Dedifferentiated amniotic fluid mesenchymal stem cell (primary cell): ENCODE data around the gene LRRC52.

ENCODE experiments used
- DNase-seq: peaks from one replicate; pipeline ENCODE4 v3.0.0-alpha.2; 2016; ENCODE audit errors: extremely low spot score

Gene LRRC52

DNA sequence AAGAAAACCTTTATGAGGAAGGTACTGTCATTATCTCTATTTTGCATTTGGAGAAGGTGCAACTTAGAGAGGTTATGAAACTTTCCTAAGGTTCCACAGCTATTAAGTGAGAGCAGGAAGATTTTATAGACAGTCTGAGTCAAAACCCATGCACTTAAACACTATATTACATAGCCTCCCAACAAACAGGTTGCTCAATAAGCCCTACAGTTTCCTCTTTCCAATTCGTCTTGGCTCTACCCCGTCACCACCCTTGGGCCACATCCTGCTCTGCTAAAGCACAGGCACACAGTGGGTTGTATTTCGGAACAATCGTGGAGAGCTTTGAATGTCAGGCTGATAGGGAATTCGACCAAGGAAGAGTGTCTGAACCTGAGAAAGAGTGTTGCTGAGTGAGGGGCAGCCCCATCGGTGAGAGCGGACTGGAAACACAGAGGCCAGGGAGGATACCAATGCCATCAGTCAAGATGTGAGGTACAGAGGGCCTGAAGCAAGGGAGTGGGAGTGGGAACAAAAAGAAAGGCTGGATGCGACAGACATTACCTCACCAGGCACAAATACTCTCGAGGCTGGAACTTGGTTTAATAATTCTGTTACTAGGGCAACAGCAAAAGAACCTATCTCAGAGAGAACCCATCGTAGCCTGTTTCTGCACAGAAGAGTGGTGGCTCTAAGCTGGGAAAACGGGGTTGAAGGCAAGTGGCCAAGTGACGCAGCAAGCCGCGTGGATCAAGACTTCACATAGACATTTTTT is 6.3 kb upstream of the LRRC52 start:
- no peak for DNase-seq

DNA sequence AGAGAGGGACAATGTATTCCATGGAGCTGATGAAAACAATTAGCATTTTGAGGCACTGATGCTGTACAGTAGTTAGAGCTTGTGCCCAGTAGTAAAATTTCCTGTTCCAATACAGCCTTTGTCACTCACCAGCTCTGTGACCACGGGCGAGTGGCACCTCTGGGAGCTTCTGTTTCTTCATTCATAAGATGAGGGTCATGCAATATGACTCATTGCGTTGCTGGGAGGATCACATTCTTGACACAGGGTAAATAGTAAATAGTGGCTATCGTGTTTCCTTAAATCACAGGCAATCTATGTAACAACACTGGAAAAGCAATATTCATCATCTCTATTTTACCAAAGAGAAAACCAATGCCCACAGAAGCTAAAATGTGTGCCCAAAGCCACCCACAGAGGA is 4.5 kb upstream of the LRRC52 start:
- DNase-seq: no peak

DNA sequence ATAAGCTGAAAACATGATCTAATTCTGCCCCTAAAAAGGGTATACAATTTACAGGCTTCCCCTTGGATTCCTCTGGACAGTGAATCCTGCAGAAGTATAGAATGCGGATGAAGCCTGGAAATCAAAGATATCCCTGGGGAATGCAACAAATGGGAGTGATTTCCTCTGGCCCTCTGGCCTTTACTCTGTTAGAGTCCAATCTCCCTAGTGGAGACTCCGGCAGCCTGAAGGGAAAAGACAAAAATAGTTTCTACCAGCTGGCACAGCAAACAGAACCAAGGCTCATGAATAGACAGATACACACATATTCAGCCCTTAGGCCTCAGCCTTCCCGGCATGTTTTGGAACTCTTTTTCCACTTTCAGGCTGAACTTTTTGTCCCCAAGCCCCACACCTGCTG is 3.9 kb upstream of the LRRC52 start:
- no peak for DNase-seq

DNA sequence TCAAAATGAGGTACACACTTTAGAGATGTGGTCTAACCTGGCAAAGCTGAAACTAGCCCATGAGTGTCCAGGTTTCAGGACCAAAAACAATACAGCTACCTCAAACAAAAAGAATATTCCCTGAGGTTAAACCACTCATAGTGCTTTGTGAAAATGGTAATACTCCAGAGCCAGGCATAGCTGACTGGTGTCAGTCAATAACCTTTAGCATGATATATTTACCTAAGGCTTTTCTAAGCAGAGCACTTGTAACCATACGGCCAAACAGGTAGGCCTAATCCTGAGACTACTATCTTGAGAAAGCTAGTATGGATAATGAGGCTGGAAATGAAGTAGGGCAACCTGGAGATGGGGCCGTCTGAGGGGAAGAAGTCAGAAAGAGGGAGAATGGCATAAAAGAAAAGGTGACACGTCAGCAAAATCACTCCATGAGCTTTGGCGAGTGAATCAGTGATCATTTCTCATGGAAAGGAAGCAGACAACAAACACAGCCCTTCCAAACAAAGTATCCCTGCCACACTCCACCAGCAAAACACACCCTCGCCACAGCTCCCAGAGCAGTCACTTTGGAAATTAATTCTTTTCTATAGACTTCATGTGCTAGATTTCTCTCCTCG is 1.7 kb upstream of the LRRC52 start:
- DNase-seq: no peak

DNA sequence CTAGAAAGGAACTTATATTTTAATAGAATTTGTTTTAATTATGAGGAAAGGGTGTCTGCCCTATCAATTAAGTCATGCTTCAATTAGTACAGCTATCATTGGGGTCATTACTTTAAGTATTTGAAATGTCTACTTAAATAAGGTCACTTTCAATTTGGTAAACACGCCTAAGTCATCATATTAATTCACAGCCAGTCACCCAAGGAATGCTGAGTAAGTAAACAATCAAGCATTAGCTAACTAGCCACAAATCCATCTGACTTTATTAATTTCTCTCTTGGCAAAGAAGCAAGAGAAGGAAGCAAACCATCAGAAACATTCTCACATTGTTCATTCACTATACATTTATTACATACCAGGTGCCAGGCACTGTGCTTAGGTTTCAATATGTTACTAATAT is 1.2 kb upstream of the LRRC52 start:
- no peak for DNase-seq

DNA sequence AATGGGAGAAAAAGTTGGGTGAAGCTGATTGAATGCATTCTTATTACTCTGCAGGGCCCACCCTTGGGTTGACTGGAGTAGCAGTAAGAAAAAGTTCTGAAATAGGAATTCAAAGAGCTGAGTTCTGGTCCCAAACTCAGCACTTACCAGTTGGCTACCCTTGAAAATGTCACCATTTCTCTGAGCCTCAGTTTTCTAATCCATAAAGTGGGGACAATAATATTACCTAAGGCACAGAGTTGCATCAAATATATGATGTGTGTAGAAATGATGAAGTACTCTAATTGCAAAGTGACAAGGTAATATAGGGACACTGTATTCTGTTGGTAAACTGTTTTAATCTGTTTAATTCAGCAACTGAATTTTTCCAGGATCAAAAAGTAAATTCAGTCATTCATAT is 1.2 kb downstream of the LRRC52 start:
- DNase-seq: no peak

DNA sequence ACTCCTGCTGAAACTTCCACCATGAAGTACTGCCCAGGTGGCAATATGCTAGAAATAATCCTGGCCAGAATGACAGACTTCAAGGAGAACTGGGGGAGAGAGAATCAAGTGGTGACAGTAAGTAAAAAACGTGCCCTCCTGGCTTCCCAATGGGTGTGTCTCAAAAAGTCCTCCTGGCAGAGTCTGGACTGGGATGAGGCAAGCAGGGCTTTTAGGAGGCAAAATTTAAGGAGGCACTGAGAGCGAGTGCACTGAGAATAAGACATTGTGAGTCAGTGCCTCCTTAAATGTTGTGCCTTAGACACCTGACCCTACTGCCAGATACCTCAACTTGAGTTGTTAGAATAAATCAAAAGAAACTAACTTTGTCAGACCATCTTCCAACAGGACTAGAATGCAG is 2.2 kb downstream of the LRRC52 start:
- DNase-seq: no peak

DNA sequence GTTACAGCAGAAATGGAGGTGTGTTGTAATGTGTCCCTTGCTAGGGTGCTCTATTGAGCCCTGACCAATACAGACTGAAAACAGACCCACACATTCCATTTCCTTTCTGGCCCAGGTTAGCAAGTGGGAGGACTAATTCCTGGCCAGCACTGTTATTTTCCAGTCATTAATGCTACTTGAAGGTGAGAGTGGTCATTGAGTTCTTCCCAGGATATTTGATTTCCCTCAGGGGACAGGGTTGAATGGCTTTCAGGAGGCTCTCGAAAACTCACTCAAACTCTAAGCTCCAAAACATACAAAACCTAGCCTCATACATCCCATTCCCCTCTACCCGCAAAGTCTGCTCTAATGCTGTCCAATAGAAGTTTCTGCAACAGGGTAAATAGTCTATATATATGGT is 6.2 kb downstream of the LRRC52 start:
- no peak for DNase-seq

DNA sequence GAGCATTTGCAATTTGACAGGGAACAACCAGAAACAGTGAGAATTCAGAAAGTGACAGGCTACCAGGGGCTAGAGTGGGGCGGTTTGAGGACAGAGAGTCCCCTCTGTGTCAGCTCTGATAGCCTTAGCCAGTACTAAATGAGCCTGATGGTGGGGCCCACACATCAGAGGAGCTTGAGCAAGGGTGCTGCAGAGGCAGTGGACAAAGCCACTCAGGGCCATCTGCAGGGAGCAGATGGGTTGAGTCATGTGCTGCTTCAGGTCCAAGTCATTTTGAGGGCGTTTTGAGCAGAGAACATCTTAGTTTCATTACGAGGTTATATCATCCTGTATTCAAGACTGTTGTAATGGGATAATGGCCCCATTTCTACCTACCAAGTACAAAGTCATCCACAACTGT is 7.7 kb downstream of the LRRC52 start:
- DNase-seq: no peak

DNA sequence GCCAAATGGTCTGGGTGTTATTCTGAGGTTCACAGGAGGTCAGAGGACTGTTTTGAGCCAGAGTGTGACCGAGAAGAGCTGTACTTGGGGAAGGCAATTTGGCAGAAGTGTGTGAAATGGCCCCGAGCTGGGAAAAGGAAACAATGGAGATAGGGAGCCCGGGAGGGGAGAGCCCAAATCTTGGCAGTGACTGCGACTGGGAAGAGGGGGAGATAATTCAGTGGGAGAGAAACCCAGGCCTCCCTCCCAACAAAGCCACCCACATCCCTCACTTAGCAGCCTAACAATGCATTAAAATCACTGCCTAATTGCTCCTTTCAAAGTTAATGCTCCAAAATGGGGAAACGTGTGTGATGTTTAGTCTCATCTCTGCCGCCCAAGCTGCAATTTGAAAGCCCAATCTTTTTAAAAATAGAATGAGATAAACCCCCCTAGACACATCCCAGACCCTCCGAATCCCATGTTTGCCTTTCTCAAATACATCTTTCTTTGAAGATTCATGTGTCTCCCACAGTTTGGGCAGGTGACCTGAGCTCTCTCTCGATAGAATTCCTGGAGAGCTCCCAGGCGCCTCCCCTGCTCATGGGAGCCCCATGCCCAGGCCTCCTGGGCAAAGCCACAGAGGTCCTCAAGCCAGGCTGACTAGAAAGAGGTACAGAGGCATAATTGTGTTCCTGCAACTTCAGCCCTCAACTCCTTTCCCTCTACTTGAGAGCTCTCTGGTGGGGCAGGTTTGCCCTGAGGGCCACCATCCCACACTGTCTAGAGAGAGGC is 17.3 kb downstream of the LRRC52 start:
- DNase-seq: no peak

DNA sequence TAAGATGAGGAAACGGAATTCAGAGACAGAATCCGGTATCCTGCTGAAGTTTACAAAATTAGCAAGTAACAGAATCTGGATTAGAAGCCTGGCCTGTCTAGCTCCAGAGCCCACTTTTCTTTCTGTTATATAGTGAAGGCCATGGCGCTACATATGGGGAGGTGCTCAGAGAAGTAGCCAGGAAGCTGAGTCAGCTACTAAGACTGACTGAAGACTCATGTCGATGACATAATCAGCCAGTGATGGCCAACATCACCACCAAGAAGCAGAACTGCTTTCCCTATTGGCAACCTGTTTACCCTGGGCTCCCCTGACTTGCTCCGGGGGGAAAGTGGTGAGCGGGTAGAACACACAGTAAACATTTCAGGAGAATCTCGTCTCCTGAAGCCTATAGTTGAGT is 18.8 kb downstream of the LRRC52 start:
- DNase-seq: no peak

DNA sequence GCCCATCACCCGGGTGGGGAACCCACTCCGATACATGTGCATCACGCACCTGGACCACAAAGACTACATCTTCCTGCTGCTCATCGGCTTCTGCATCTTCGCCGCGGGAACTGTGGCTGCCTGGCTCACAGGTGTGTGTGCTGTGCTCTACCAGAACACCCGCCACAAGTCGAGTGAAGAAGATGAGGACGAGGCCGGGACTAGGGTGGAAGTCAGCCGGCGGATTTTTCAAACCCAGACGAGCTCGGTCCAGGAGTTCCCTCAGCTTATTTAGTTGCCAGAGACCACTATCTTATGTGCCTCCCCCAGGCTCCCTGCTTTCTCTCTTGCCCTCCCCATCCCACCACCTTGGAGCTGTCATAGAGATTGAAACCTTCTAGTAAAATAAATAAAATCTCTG is 19.8 kb downstream of the LRRC52 start:
- DNase-seq: no peak

DNA sequence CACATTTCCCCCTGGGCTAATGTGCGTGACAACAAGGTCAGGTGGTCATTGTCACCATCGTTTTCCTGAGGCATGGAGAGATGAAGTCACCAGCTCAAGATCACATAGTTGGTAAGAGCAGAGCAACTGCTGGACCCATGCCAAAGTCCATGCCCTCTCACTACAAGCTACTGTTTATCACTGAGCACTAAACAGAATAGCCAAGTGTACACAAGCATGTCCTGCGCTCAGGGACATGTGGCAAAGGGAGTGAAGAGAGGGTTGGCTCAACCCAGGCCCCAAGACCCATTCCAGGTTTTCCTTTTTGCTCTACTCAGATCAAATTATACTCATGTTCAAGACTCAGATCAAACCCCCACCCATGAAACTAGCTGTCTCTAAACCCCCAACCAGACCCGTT is 20.8 kb downstream of the LRRC52 start:
- DNase-seq: no peak

DNA sequence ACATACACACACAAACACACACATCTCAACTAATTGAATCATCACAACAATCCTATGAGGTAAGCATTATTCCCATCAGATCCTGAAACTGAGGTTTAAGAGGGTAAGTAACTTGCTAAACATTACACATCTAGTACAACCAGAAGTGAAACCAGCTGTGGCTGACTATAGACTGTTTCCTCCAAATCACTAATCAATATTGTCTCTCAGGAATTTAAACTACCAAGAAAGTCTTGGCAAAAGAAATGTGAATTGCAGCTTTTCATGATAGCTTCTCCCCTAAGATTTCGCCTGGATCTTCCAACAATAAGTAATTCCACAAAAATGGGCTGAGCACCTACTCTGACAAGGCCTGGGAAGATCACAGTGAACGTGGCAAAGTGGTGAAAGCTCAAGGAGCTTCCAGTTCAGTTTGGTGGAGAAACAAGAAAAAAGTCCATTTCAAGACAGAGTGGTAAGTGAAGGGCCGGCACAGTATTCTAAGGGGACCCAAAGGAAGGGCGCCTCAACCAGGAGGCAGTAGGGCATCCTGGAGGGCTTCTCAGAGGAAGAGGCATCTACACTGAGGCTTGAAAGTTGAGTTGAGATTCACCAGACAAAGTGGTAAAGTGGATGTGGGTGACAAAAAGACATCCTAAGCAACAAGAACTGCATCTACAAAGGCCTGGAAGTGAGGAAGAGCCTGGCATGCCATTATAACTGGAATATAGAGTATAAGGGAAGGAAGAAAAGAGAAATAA is 22.1 kb downstream of the LRRC52 start:
- no peak for DNase-seq

DNA sequence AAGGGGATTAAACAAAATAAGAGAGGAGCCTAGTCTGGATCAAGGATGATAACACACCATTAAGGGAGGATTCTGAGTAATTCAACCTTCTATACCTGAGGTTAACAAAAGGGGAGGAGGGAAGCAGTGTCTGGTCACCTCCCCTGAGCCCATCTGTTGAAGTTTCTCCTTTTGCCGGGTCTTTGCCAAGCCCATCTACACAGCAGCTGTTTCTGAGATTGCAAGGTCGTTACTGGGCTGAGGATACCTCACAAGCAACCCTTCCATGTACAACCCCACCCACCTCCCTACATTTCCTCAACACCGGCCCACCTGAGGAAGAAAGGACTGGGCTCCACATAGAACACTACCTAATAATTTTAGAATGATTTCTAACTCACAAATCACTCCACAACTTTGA is 26.3 kb downstream of the LRRC52 start:
- DNase-seq: no peak

DNA sequence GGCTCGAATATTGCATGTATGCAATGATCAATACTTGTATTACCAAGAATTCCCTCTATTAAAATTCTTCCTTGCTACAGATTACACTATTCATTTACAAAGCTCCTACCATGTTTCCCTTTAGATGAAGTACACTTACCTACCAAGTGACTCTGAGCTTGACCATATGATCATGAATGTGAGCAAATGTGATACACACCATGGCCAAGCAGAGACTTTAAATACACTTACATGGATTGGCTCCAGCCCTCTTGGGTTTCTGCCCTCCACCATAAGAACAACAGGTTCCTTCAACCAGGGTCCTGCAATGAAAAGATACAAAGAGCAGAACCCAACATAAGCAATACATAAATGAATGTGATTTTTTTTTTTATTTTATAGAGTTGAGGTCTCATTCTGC is 30.0 kb downstream of the LRRC52 start:
- no peak for DNase-seq

DNA sequence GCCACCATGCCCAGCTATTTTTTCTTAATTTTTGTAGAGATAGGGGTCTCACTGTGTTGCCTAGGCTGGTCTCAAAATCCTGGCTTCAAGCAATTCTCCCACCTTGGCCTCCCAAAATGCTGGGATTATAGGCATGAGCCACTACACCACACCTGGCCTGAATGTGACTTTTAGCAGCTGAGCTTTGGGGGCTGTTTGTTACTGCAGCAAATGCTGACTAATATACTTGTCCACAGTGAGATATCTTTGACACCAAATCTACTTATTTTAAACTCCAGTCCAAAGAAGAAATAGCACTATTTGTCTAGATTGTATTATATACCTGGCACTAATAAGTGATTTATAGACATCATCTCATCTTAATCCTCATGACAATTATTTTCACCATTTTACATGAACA is 30.5 kb downstream of the LRRC52 start:
- no peak for DNase-seq

DNA sequence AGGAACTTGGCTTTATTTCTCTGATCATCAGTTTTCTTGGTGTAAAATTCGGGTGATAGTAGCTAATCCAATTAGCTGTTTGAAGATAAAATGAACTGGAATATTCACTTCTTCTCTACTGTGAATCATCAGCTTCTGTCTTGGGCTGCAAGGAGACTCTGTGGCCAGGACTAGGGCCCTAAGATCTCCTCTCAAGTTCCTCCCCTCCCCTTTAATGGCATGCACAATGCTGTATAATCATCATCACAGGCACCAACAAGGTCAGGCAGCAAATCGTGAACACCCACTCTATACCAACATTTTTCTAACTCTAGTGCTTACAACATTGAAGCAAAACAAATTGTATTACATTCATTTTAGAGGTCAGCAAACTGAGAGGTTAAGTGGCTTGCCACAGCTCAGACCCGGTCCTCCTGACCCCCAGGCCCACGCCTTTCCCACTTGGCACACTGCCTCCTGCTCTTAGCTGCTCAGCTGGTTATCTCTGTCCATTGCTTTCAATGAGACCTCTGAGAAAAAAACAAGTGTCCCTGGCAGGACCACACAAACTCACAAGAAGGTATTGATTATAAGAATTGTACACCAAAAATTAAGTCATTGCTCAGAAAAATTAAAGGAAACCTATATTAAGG is 31.8 kb downstream of the LRRC52 start:
- DNase-seq: no peak

DNA sequence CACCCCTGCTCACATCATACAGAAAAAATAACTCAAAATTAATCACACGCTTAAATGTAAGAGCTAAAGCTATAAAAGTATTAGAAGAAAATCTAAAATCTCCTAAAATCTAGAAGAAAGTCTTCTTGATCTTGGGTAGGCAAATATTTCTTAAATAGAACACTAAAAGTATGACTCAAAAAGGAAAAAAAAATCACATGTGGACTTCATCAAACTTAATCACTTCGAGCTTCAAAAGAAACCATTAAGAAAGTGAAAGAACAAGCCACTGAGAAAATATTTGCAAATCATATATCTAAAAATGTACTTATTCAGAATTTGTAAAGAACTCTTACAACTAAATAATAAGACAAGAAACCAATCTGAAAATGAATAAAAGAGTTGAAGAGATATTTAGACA is 32.7 kb downstream of the LRRC52 start:
- DNase-seq: no peak

DNA sequence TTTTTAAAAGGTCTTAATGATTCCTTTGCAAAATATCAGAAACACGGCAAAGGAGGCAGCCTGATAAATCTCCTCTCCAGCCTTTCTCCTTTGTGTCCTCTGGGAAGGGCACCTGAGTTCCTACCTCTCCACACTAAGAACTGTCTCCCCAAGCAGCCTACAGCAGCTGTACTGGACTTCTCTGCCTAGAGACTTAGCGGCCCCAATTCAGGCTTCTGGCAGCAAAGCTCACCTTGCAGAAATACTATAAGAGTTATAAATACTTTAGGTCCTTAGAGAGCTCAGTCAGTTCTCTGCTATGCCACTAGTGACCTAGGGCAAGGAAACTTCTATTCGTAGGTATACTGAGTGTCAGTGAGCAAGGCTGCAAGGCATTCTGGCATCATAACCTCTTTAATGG is 33.9 kb downstream of the LRRC52 start:
- no peak for DNase-seq

DNA sequence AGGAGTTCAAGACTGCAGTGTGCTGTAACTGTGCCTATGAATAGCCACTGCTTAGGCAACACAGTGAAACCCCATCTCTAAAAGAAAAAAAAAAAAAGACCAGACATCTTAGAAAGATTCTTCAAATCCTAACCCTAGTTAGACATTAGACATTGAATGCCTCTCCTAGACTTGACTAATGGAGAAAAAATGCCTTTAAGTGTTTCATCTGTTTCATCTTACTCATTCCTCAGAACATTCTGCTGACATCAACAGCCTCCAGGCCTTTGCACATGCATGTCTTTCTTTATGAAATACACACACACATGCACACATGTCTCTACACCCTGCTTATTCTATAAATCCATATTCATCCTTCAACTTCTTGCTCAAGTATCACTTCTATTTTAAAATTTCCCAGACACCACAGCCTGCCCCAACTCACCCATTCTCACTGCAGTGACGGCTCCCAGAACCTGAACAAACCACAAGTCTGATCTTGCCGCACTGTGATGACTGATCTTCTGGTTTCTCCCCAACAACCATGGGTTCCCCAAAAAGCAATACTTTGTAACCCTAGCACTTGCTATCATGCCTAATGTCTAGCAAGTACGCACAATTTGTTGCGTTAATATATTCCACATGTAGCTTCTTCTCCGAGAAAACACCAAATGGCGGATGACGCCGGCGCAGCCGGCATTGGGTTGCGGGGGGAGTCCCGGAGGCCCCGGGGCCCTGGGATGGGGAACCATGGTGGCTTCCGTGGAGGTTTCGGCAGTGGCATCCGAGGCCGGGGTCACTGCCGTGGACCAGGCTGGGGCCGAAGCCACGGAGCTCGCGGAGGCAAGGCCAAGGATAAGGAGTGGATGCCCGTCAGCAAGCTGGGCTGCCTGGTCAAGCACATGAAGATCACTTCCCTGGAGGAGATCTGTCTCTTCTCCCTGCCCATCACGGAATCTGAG is 37.4 kb downstream of the LRRC52 start:
- no peak for DNase-seq
